Endothelial cell of umbilical vein (primary cell): Measurements from ENCODE around the gene PAQR6. TPM values are rescaled to one million over a fixed set of nuclear protein-coding genes. Genes with fewer than 3 reads are reported as not detected.

ENCODE experiments used
- BruUV-seq: library from RNA; stranded (reverse); fragments of 400-500 nt; replicated peaks from 2 replicates; lab custom pipeline; 2021; lab: Mats Ljungman, UMichigan
- CTCF ChIA-PET: fragments of 300-600, 350-600 bp; sonication (Branson Sonifier 250); formaldehyde crosslinking; loops from one replicate; lab custom pipeline; 2021; ENCODE audit warnings: antibody characterized with exemption, inconsistent platforms; lab: Charles Lee
- POLR2A ChIA-PET: fragments of 300-600, 350-600 bp; sonication (Branson Sonifier 250); formaldehyde crosslinking; loops from one replicate; lab custom pipeline; 2021; ENCODE audit warnings: antibody characterized with exemption, inconsistent platforms; lab: Charles Lee
- DNase-seq: peaks from one replicate; pipeline ENCODE4 v3.0.0-alpha.2; 2011; ENCODE audit warnings: low read depth, low spot score
- FAIRE-seq: peaks from 2 replicates; lab custom pipeline; 2011; peaks lifted over from hg19 to GRCh38; lab: Jason Lieb, UNC
- H2AFZ ChIP-seq: 2 replicates; pipeline ENCODE4 v1.6.0; 2012; ENCODE audit warnings: low read depth, low read length, control low read depth, inconsistent platforms
- H3K27ac ChIP-seq: 2 replicates; pipeline ENCODE4 v1.5.1; 2011; ENCODE audit warnings: low read depth, mild to moderate bottlenecking, control low read depth, low read length, moderate library complexity; ENCODE audit not compliant: insufficient read depth
- H3K27me3 ChIP-seq, 2 experiments: 2 replicates each; pipeline versions ENCODE4 v1.6.0 to v1.6.1; 2011; ENCODE audit warnings: low read length in 2 of 2, mixed read lengths in 1 of 2; ENCODE audit not compliant: control insufficient read depth in 2 of 2, insufficient read depth in 2 of 2
- H3K36me3 ChIP-seq, 2 experiments: 2 replicates in 1 of 2; 3 replicates in 1 of 2; pipeline ENCODE4 v1.5.1; 2011; ENCODE audit warnings: low read length in 2 of 2, mild to moderate bottlenecking in 1 of 2, moderate library complexity in 1 of 2; ENCODE audit not compliant: control insufficient read depth in 2 of 2, insufficient read depth in 2 of 2; ENCODE audit errors: extremely low read depth in 1 of 2
- H3K4me1 ChIP-seq: 3 replicates; pipeline ENCODE4 v1.5.1; 2011; ENCODE audit warnings: mild to moderate bottlenecking, low read length; ENCODE audit not compliant: control insufficient read depth, insufficient read depth; ENCODE audit errors: extremely low read depth
- H3K4me2 ChIP-seq: 2 replicates; pipeline ENCODE4 v1.6.1; 2011; ENCODE audit warnings: low read length, control low read depth, mixed read lengths; ENCODE audit not compliant: insufficient read depth
- H3K4me3 ChIP-seq, 3 experiments: fragments of 200-600 bp in 1 of 3; sonication (generic), shearing (Covaris generic) in 1 of 3; replicated peaks in 1 of 3; 2 replicates each; pipeline ENCODE4 v1.5.1; 2011 to 2016; ENCODE audit warnings: control low read depth in 3 of 3, low read length in 3 of 3, mild to moderate bottlenecking in 2 of 3, inconsistent platforms in 1 of 3, low read depth in 1 of 3, moderate library complexity in 1 of 3; ENCODE audit not compliant: insufficient read depth in 1 of 3
- H3K79me2 ChIP-seq: 2 replicates; pipeline ENCODE4 v1.6.0; 2012; ENCODE audit warnings: low read length, inconsistent platforms; ENCODE audit not compliant: control insufficient read depth, insufficient read depth
- H3K9ac ChIP-seq: replicated peaks from 2 replicates; pipeline ENCODE3; 2011; ENCODE audit warnings: low read length, control low read depth; ENCODE audit not compliant: insufficient read depth; ENCODE audit errors: extremely low read depth
- H3K9me1 ChIP-seq: replicated peaks from 3 replicates; pipeline ENCODE4 v1.6.0; 2011; ENCODE audit warnings: mild to moderate bottlenecking, low read length; ENCODE audit not compliant: control insufficient read depth, insufficient read depth; ENCODE audit errors: extremely low read depth
- H3K9me3 ChIP-seq: replicated peaks from 2 replicates; pipeline ENCODE4 v1.5.1; 2012; ENCODE audit warnings: low read length, inconsistent platforms; ENCODE audit not compliant: control insufficient read depth, insufficient read depth
- H4K20me1 ChIP-seq: replicated peaks from 2 replicates; pipeline ENCODE3; 2011; ENCODE audit warnings: mild to moderate bottlenecking, low read length; ENCODE audit not compliant: control insufficient read depth, insufficient read depth; ENCODE audit errors: extremely low read depth
- EZH2 ChIP-seq: IDR thresholded peaks from 2 replicates; pipeline ENCODE4 v1.6.1; 2012; ENCODE audit warnings: borderline replicate concordance, low read depth, mild to moderate bottlenecking, moderate library complexity, low read length, inconsistent platforms; ENCODE audit not compliant: severe bottlenecking
- FOS ChIP-seq: IDR thresholded peaks from 2 replicates; pipeline ENCODE4 v1.6.1; 2011; ENCODE audit warnings: mild to moderate bottlenecking, low read length, moderate library complexity, borderline replicate concordance; ENCODE audit not compliant: insufficient read depth
- GATA2 ChIP-seq: IDR thresholded peaks from 2 replicates; pipeline ENCODE4 v1.7.0; 2011; ENCODE audit warnings: low read depth, mild to moderate bottlenecking, moderate library complexity, mixed read lengths, low read length; ENCODE audit not compliant: insufficient read length, insufficient read depth
- JUN ChIP-seq: IDR thresholded peaks from 2 replicates; pipeline ENCODE4 v1.6.1; 2011; ENCODE audit warnings: borderline replicate concordance, low read depth; ENCODE audit not compliant: insufficient read length, insufficient read depth
- MYC ChIP-seq: IDR thresholded peaks from one replicate; pipeline ENCODE4 v1.6.1; 2011; ENCODE audit warnings: mild to moderate bottlenecking, low read depth, low read length
- POLR2A ChIP-seq: IDR thresholded peaks from 2 replicates; pipeline ENCODE4 v1.6.1; 2012; ENCODE audit warnings: low read depth, mild to moderate bottlenecking, control low read depth, low read length
- POLR2AphosphoS5 ChIP-seq: IDR thresholded peaks from 2 replicates; pipeline ENCODE4 v1.6.1; 2012; ENCODE audit warnings: low read depth, mild to moderate bottlenecking, control low read depth, low read length, moderate library complexity; ENCODE audit not compliant: insufficient read depth
- dilution Hi-C: fragments of 300-500 bp; cut with MboI; formaldehyde crosslinking; loops from one replicate; pipeline ENCODE4 v1.15.0; 2019; ENCODE audit warnings: low sequenced_read_pairs; ENCODE audit not compliant: extremely low pct_ligation_motif_present
- intact Hi-C: fragments of 100-400 bp; cut with micrococcal nuclease; formaldehyde crosslinking; loops from one replicate; pipeline ENCODE4 v1.10.0; 2022
- polyA plus RNA-seq, 4 experiments: library from polyadenylated mRNA; depleted of rRNA in 3 of 4; stranded (reverse) in 3 of 4; unstranded in 1 of 4; fragments of >200 nt; gene quantifications; 2 replicates each; pipeline versions ENCODE4 v1.2.1 to v1.2.3, GENCODE V29; 2011 to 2012; ENCODE audit warnings: missing spikeins in 1 of 4
- total RNA-seq: library from RNA; stranded (reverse); gene quantifications from 2 replicates; pipeline ENCODE4 v1.2.3, GENCODE V29; 2021
- TF ChIP-seq, protein P1 (sequence below): IDR thresholded peaks from 2 replicates; pipeline ENCODE4 v1.6.1; 2011; ENCODE audit not compliant: insufficient read depth, insufficient read length
- TF ChIP-seq, protein P2 (sequence below), 2 donors: IDR thresholded peaks; 1 replicate in 1 of 2; 2 replicates in 1 of 2; pipeline ENCODE4 v1.5.1; 2011; ENCODE audit warnings: low read length in 2 of 2, mild to moderate bottlenecking in 2 of 2, moderate library complexity in 2 of 2, control low read depth in 1 of 2, inconsistent platforms in 1 of 2, low read depth in 1 of 2; ENCODE audit not compliant: insufficient read depth in 1 of 2; ENCODE audit errors: extremely low read depth in 1 of 2

The PAQR6 gene
- total and polyA plus RNA-seq, 2 donors (not counting 3 experiments of a cell fraction or from before 2014, with no cell fraction given), result 1.6 to 2.2 TPM

DNA sequence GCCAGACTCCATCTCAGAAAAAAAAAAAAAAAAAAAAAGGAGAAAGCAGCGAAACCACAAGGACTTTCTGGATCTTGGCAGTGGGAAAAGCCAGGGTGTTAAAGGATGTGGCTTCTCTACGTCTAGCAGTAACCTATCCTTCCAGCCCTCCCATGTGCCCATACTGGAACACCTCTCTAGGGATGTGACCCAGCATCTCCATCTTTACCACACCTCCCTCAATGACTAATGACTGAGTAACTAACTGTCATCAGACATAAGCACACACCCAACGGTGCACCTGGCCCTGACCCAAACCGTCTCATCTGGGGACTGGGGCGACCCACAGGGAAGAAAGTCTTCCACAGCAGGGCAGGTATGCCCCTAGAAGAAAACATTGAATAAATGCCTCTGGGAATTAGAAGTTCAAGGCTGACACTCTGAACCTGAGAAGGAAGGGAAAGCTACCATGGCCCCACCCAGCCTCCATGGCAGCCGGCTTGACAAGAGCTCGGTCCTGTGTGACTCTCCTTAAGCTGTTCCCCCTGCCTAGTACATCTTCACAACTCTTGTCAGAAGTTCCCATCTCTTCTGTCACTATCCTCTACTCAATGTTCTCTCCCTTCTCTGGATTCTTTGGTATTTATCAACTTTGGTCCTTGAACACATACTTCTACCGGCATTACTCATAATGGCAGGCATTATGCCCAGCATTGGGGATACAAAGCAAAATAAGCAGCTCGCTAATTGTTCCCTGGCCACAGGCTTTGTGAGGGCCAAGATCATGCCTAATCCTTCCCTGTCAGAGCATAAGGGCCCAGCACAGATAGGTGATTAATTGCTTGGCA, 14.8 kb upstream of the PAQR6 start:
- no peak for FAIRE-seq

More for the DNA sequence above, 14.8 kb upstream of the PAQR6 start:
- H3K27ac ChIP-seq, result no peak overlapping the region
- H4K20me1 ChIP-seq, result no peaks in the 10 kb centered on the region
- H3K4me2 ChIP-seq, result no peak overlapping the region
- CTCF ChIA-PET, result interaction anchor here (0.7 kb wide), 1 partner anchor 36 kb away, joined by 3 read pairs; no protein-coding TSS in a partner anchor
- H3K9ac ChIP-seq, result no peak overlapping the region
- peaks cover 22 to 82% of the 10 kb centered on the region in 2 experiments for H3K36me3 ChIP-seq
- no peaks in the 10 kb centered on the region for H3K9me1 ChIP-seq
- no peaks in the 10 kb centered on the region for H3K27me3 ChIP-seq
- POLR2A ChIA-PET, result interaction anchor here (0.7 kb wide), 1 partner anchor 136 kb away, joined by 5 read pairs; no protein-coding TSS in a partner anchor
- H3K4me1 ChIP-seq, result no peaks in the 10 kb centered on the region
- no peaks in the 10 kb centered on the region for H3K79me2 ChIP-seq
- no peak overlapping the region for H3K4me3 ChIP-seq
- H3K9me3 ChIP-seq, result no peaks in the 10 kb centered on the region
- dilution Hi-C loops (no loop called here), intact Hi-C loops (no loop called here)
- DNase-seq, result no peak
- TF ChIP-seq MYC (no peak), JUN (no peak), POLR2AphosphoS5 (no peak), FOS (no peak), POLR2A (no peak), GATA2 (no peak), EZH2 (no peak)
- TF ChIP-seq, protein P1, sequence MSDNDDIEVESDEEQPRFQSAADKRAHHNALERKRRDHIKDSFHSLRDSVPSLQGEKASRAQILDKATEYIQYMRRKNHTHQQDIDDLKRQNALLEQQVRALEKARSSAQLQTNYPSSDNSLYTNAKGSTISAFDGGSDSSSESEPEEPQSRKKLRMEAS, result no peak
- TF ChIP-seq, protein P2, sequence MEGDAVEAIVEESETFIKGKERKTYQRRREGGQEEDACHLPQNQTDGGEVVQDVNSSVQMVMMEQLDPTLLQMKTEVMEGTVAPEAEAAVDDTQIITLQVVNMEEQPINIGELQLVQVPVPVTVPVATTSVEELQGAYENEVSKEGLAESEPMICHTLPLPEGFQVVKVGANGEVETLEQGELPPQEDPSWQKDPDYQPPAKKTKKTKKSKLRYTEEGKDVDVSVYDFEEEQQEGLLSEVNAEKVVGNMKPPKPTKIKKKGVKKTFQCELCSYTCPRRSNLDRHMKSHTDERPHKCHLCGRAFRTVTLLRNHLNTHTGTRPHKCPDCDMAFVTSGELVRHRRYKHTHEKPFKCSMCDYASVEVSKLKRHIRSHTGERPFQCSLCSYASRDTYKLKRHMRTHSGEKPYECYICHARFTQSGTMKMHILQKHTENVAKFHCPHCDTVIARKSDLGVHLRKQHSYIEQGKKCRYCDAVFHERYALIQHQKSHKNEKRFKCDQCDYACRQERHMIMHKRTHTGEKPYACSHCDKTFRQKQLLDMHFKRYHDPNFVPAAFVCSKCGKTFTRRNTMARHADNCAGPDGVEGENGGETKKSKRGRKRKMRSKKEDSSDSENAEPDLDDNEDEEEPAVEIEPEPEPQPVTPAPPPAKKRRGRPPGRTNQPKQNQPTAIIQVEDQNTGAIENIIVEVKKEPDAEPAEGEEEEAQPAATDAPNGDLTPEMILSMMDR (IDR thresholded peaks at IDR 0.05; ENCODE audit: extremely low read depth in 1 of 2, insufficient read depth in 1 of 2, low read depth in 1 of 2, low read length in 2 of 2), result no peak
- H2AFZ ChIP-seq, result no peak overlapping the region
- BruUV-seq, result no TSS peak
